22Rv1 (cell line): Measurements from ENCODE around the gene VWA1.

Experiments used
- H3K27ac ChIP-seq: fragments of 450-650 bp; 2 replicates; pipeline ENCODE4 v1.5.1; 2017
- ZFX ChIP-seq: fragments of 450-650 bp; IDR thresholded peaks from 2 replicates; pipeline ENCODE4 v1.6.1; 2017; ENCODE audit warnings: antibody characterized with exemption, borderline replicate concordance
- TF ChIP-seq, protein P1 (sequence below): fragments of 450-650 bp; IDR thresholded peaks from 2 replicates; pipeline ENCODE4 v1.5.1; 2017; ENCODE audit warnings: mild to moderate bottlenecking

VWA1 gene, protein sequence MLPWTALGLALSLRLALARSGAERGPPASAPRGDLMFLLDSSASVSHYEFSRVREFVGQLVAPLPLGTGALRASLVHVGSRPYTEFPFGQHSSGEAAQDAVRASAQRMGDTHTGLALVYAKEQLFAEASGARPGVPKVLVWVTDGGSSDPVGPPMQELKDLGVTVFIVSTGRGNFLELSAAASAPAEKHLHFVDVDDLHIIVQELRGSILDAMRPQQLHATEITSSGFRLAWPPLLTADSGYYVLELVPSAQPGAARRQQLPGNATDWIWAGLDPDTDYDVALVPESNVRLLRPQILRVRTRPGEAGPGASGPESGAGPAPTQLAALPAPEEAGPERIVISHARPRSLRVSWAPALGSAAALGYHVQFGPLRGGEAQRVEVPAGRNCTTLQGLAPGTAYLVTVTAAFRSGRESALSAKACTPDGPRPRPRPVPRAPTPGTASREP

DNA sequence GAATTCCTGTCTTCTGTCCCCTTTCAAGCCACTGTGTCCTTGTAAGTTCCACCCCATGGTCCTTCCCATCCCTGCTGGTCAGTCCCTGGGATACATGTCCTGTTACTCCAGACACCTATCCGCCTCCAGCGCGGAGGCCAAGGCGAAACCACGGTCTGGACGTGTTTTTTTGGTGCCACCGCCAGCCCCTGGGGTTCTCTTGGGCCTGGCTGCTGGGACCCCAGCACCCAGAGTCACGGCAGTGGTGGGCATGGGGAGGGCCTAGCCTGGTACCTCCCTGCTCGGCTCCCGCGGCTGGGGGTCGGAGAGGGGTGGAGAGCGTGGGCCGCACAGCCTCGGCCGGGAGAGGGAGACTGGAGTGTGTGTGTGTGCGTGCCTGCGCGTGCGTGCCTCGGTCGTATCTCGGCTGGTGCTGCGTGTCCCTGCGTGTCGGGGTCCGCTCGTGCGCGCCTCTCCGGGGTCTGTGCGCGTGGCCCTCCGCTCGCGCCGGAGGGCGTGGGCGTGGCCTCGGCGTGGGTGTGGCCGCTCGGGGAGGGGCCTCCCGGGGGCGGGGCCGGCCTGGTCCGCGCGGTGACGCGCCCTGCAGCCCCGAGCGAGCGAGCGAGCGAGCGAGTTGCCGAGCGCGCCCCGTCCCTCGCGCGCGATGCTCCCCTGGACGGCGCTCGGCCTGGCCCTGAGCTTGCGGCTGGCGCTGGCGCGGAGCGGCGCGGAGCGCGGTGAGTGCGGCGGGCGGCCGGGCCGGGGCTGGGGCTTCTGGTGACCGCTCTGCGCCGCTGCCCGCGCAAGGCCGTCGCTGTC lies at the start of gene VWA1:
Gene VWA1 (plus strand): TSS at position 585 of the 798 bp plus-strand sequence. CDS start 59 bp downstream, at position 644.
- H3K27ac ChIP-seq, result no peak within 1 kb of the TSS
- TF ChIP-seq, protein P1, sequence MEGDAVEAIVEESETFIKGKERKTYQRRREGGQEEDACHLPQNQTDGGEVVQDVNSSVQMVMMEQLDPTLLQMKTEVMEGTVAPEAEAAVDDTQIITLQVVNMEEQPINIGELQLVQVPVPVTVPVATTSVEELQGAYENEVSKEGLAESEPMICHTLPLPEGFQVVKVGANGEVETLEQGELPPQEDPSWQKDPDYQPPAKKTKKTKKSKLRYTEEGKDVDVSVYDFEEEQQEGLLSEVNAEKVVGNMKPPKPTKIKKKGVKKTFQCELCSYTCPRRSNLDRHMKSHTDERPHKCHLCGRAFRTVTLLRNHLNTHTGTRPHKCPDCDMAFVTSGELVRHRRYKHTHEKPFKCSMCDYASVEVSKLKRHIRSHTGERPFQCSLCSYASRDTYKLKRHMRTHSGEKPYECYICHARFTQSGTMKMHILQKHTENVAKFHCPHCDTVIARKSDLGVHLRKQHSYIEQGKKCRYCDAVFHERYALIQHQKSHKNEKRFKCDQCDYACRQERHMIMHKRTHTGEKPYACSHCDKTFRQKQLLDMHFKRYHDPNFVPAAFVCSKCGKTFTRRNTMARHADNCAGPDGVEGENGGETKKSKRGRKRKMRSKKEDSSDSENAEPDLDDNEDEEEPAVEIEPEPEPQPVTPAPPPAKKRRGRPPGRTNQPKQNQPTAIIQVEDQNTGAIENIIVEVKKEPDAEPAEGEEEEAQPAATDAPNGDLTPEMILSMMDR, result no peak
- TF ChIP-seq ZFX, result no peak

DNA sequence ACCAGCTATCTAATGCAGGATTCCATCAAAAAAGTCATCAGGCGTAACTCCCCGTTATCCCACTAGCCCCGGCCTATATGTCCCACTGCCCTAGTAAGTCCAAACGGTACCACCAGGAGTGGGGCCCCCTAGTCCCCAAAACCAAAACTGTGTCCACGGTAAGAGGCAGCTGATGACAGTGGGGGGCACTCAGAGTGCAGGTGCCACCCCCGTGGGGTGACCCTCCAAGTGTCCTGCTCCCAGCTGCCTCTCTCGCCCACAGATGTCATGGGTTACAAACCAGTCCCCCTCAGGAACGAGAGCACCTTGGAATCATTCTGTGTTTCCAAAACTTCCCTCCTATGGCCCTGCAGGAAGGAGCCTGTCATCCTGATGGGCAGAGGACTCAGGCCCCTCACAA lies 49.6 kb upstream of the VWA1 start:
- TF ChIP-seq, protein P1, result no peak
- no peak for TF ChIP-seq ZFX
- H3K27ac ChIP-seq, result no peak overlapping the region

DNA sequence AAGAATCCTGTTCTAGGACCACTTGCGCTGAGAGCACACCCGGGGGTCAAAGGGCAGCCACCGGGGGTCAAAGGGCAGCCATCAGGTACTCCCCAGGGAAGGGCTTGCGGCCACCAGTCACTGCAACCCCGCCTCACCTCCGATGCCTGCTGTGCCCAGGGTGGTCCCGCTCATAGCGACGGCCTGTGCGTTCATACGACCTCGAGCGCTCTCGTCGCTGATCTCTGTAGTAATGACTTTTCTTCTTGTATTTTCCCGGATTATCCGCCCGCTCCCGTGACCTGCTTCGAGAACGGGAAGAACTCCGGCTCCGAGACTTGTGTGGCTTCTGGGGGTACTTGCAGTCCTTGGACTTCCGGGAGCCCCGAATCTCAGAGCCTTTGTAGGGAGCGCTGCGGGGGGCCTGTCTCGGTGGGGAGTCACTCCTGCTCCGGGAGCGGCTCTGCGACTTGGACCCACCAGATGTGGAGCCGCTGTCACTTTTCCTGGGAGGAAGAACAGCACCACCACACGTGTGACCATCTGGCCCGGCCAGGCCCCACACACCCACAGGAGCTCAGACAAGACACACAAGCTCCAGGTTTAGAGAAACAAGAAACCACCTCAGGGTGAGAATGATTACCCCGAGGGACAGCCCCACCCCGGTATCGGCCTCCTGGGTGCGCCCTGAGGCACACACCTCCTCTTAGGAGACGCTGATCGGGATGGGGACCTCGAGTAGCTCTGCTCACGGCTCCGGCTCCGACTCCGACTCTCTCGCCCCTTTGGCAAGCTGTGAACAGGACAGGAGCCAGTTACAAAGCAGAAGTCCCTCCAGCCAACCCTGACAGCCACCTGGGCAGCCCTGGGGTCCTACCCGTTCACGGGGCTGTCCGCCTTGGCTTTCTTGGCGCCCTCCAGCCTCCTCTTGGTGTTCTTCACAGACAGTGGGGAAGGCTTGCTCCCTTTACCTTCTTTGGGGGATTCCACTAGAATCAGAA lies 48.1 kb upstream of the VWA1 start:
- TF ChIP-seq, protein P1, result no peak
- no peak for TF ChIP-seq ZFX

DNA sequence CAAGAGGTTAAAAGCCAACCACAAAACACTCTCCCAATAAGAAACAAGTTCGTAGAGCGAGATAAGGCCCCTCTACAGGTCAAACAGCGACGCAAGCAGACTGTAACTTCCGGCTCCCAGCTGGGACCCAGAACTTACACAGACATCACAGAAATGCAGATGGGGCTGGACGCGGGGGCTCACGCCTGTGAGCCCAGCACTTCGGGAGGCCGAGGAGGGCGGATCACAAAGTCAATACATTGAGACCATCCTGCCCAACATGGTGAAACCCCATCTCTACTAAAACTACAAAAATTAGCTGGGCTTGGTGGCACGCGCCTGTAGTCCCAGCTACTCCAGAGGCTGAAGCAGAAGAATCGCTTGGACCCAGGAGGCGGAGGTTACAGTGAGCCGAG lies 47.4 kb upstream of the VWA1 start:
- TF ChIP-seq, protein P1, result no peak
- no peak for TF ChIP-seq ZFX
- no peak overlapping the region for H3K27ac ChIP-seq

More for the DNA sequence above, 48.1 kb upstream of the VWA1 start:
- no peak overlapping the region for H3K27ac ChIP-seq

DNA sequence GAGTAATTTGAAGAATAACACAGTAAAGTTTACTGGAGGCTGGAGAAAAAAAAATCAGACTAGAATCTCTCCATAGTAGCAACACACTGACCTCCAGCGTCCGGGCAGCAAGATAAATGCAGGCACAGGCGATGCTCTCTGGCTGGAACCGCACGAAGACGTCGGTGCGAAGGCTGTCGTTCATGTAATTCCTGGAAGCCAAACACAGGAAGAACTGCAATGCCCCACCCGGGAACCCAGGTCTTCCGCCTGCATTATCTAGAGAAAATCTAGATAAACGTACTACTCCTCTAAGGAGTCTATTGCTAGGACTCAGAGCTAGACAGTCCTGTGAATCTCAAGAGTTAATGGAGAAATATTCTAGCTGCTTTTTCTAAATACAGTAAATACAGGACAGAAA lies 44.8 kb upstream of the VWA1 start:
- no peak for TF ChIP-seq ZFX
- TF ChIP-seq, protein P1, result no peak

DNA sequence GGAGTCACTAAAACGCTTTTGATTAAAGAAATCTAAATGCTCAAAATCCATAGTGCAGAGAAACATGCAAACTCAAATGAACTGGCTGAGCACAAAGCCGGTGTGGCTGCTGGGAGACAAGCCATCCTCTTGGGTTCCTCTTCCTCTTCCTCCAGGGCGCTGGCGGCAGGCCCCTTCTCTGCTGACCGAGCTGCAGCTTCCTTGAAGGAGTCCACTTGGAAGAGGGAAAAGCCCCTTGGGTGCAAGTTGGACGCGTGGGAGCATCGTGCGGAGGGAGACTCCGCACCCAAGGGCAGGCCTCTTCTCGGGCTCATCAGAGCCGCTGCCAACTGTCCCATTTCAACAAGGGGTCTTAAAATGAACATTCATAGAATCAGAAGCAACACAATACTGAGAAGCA lies 44.3 kb upstream of the VWA1 start:
- no peak overlapping the region for H3K27ac ChIP-seq
- TF ChIP-seq ZFX, result no peak
- TF ChIP-seq, protein P1, result no peak

More for the DNA sequence above, 44.8 kb upstream of the VWA1 start:
- no peak overlapping the region for H3K27ac ChIP-seq
